Measurements from ENCODE around the gene CDH22. TPM values are rescaled to one million over a fixed set of nuclear protein-coding genes. Genes with fewer than 3 reads are reported as not detected.

Gene CDH22
- total and polyA plus RNA-seq, 2 experiments from 2014 or later: 0.08 to 0.10 TPM

DNA sequence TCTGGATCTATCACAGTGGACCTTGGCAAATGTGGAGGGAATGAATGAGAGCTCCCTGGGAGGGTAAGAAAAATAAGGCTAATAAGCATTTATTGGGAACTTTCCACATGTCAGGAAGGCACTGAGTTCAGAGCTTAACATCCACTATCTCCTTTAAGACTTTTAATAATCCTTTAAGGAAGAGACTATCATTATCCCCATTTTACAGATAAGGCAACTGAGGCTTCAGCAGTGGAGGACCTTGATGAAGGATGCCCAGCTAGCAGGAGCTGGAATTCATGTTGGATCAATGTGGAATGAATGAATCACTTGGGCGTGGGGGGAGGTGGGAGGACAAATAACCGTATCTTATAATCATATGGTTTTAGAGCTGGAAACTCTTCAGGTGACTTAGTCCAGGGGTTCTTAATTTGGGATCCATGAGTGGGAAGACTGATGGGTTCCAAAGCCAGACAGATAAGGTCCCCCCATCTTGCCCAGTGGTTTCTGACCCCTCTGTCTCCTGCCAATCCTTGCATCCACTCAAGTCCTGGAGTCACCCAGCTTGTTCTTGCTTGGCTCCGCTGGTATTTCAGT lies 135.2 kb downstream of the CDH22 start:
- Histone ChIP-seq H3K27ac (ENCODE audit: low read depth) (no peak overlapping the region), H3F3A (replicated peaks; ENCODE audit: low read depth) (no peaks in the 10 kb centered on the region), H3K4me1 (ENCODE audit: insufficient read depth) (no peaks in the 10 kb centered on the region), H3K9me2 (ENCODE audit: insufficient read depth) (no peaks in the 10 kb centered on the region), H3K36me3 (ENCODE audit: insufficient read depth) (no peaks in the 10 kb centered on the region), H2AFZ (no peak overlapping the region), H3K27me3 (ENCODE audit: insufficient read depth) (peaks cover 49% of the 10 kb centered on the region), H3K4me2 (no peak overlapping the region), H4K20me1 (replicated peaks; ENCODE audit: insufficient read depth) (no peaks in the 10 kb centered on the region), H3K79me2 (replicated peaks; ENCODE audit: insufficient read depth) (no peaks in the 10 kb centered on the region), H3K4me3 (no peak overlapping the region)
- ATAC-seq (no peak), DNase-seq (ENCODE audit: low spot score) (no peak)
- TF ChIP-seq CREB1 (CRISPR knock-in tag; IDR thresholded peaks at IDR 0.05; ENCODE audit: low read depth) (no peak), ZNF462 (CRISPR knock-in tag; IDR thresholded peaks at IDR 0.05) (no peak), JUNB (IDR thresholded peaks at IDR 0.05; ENCODE audit: unreplicated experiment) (no peak), EZH2phosphoT487 (IDR thresholded peaks at IDR 0.05; ENCODE audit: unreplicated experiment) (no peak), EZH2 (IDR thresholded peaks at IDR 0.05; ENCODE audit: low read depth, unreplicated experiment) (no peak), NANOG (IDR thresholded peaks at IDR 0.05; ENCODE audit: borderline replicate concordance) (no peak), ETS1 (IDR thresholded peaks at IDR 0.05) (no peak), ZNF114 (CRISPR knock-in tag; IDR thresholded peaks at IDR 0.05) (no peak), POLR2AphosphoS5 (IDR thresholded peaks at IDR 0.05; ENCODE audit: low read depth) (no peak), ZNF331 (CRISPR knock-in tag; IDR thresholded peaks at IDR 0.05; ENCODE audit: low read depth) (no peak), REST (IDR thresholded peaks at IDR 0.05; ENCODE audit: unreplicated experiment) (no peak), CTCF (conservative IDR thresholded peaks at IDR 0.05; ENCODE audit: low read depth in 2 of 2) (no peak), STAT1 (IDR thresholded peaks at IDR 0.05; ENCODE audit: unreplicated experiment) (no peak)
- Mint-ChIP-seq H3K9me3 (no peaks in the 10 kb centered on the region), H3K27me3 (ENCODE audit: insufficient read depth, low read depth, poor library complexity) (peaks cover 35% of the 10 kb centered on the region), H3K4me1 (no peaks in the 10 kb centered on the region; the same call in 2 of the 3 replicates), H3K27ac (no peak overlapping the region), H3K4me3 (no peak overlapping the region), H3K36me3 (ENCODE audit: low read depth) (no peaks in the 10 kb centered on the region; the same call in 2 of the 3 replicates)

Data from GM23338 (cell line).